HepG2 (cell line): Measurements from ENCODE around the gene FSCN2. TPM values are rescaled to one million over a fixed set of nuclear protein-coding genes. Genes with fewer than 3 reads are reported as not detected.

Experiments
- CEBPG ChIP-seq: IDR thresholded peaks from 2 replicates; pipeline ENCODE4 v1.6.1; 2016
- HIVEP1 ChIP-seq: sonication (generic); formaldehyde crosslinking; IDR thresholded peaks from 2 replicates; pipeline ENCODE4 v1.4.0; 2020; ENCODE audit warnings: mild to moderate bottlenecking, missing genetic modification reagents
- HNRNPUL1 ChIP-seq: fragments of 200-400 bp; formaldehyde crosslinking; IDR thresholded peaks from 2 replicates; pipeline ENCODE4 v1.6.1; 2017; ENCODE audit warnings: low read depth, mild to moderate bottlenecking, low read length, moderate library complexity
- MEIS2 ChIP-seq: sonication (generic); formaldehyde crosslinking; IDR thresholded peaks from 2 replicates; pipeline ENCODE4 v1.9.0; 2021; ENCODE audit warnings: mild to moderate bottlenecking, missing genetic modification reagents
- MYNN ChIP-seq: sonication (generic); formaldehyde crosslinking; IDR thresholded peaks from 2 replicates; pipeline ENCODE4 v1.4.0; 2020; ENCODE audit warnings: mild to moderate bottlenecking, low read depth, missing genetic modification reagents
- RFX3 ChIP-seq: IDR thresholded peaks from 2 replicates; pipeline ENCODE4 v1.6.1; 2016; ENCODE audit warnings: missing biosample characterization, missing genetic modification reagents
- RFXANK ChIP-seq: IDR thresholded peaks from 2 replicates; pipeline ENCODE4 v1.6.1; 2016
- SALL1 ChIP-seq: sonication (generic); formaldehyde crosslinking; IDR thresholded peaks from 2 replicates; pipeline ENCODE4 v1.8.0; 2022; ENCODE audit warnings: mild to moderate bottlenecking, missing genetic modification reagents
- TCF7L2 ChIP-seq: IDR thresholded peaks from 2 replicates; pipeline ENCODE4 v1.6.1; 2011; ENCODE audit warnings: mild to moderate bottlenecking, low read depth, low read length, moderate library complexity
- TSC22D2 ChIP-seq: sonication (generic); formaldehyde crosslinking; IDR thresholded peaks from 2 replicates; pipeline ENCODE4 v1.5.1; 2020; ENCODE audit warnings: missing genetic modification reagents, mild to moderate bottlenecking, borderline replicate concordance
- ZC3H4 ChIP-seq: sonication (generic); formaldehyde crosslinking; IDR thresholded peaks from 2 replicates; pipeline ENCODE4 v1.4.0; 2020; ENCODE audit warnings: missing genetic modification reagents, borderline replicate concordance
- ZKSCAN1 ChIP-seq: fragments of 150-350 bp; IDR thresholded peaks from 2 replicates; pipeline ENCODE4 v1.6.1; 2014; ENCODE audit warnings: low read length
- ZNF230 ChIP-seq: sonication (generic); formaldehyde crosslinking; IDR thresholded peaks from 2 replicates; pipeline ENCODE4 v1.4.0; 2020; ENCODE audit warnings: mild to moderate bottlenecking, missing genetic modification reagents
- ZNF44 ChIP-seq: sonication (generic); formaldehyde crosslinking; IDR thresholded peaks from 2 replicates; pipeline ENCODE4 v1.5.1; 2020; ENCODE audit warnings: mild to moderate bottlenecking, missing genetic modification reagents
- ZNF589 ChIP-seq: sonication (generic); formaldehyde crosslinking; conservative IDR thresholded peaks from 2 replicates; pipeline ENCODE4 v1.8.0; 2022; ENCODE audit warnings: mild to moderate bottlenecking, moderate library complexity, missing genetic modification reagents
- ZNF629 ChIP-seq: sonication (generic); formaldehyde crosslinking; conservative IDR thresholded peaks from 2 replicates; pipeline ENCODE4 v1.5.0; 2020; ENCODE audit warnings: missing genetic modification reagents
- ZNF720 ChIP-seq: sonication (generic); formaldehyde crosslinking; IDR thresholded peaks from 2 replicates; pipeline ENCODE4 v1.4.0; 2020; ENCODE audit warnings: missing genetic modification reagents
- ZNF749 ChIP-seq: sonication (generic); formaldehyde crosslinking; IDR thresholded peaks from 2 replicates; pipeline ENCODE4 v1.8.0; 2022; ENCODE audit warnings: mild to moderate bottlenecking, missing genetic modification reagents, moderate library complexity, borderline replicate concordance
- ZNF773 ChIP-seq: sonication (generic); formaldehyde crosslinking; IDR thresholded peaks from 2 replicates; pipeline ENCODE4 v1.4.0; 2020; ENCODE audit warnings: missing genetic modification reagents, borderline replicate concordance
- polyA plus RNA-seq, 8 experiments: library from polyadenylated mRNA; depleted of rRNA in 3 of 8; stranded (reverse) in 7 of 8; unstranded in 1 of 8; fragments of >200 nt; fragmentation: Illumina TruSeq in 4 of 8; extraction: Trizol in 4 of 8; gene quantifications; 2 replicates each; pipeline versions ENCODE4 v1.2.1 to v1.2.3, GENCODE V29; 2011 to 2016; ENCODE audit warnings: low read depth in 4 of 8, missing spikeins in 1 of 8, mixed read lengths in 1 of 8; ENCODE audit not compliant: insufficient read depth in 1 of 8
- total RNA-seq, 5 experiments: library from RNA; depleted of rRNA; stranded (reverse); fragments of >200 nt; fragmentation: Illumina TruSeq; extraction: Trizol; gene quantifications; 2 replicates each; pipeline ENCODE4 v1.2.3, GENCODE V29; 2016; ENCODE audit warnings: low read depth in 1 of 5
- TF ChIP-seq, protein P1 (sequence below): sonication (generic); formaldehyde crosslinking; IDR thresholded peaks from 2 replicates; pipeline ENCODE4 v1.5.0; 2020; ENCODE audit warnings: missing genetic modification reagents
- TF ChIP-seq, protein P2 (sequence below): sonication (generic); formaldehyde crosslinking; IDR thresholded peaks from 2 replicates; pipeline ENCODE4 v1.8.0; 2022; ENCODE audit warnings: missing genetic modification reagents, mild to moderate bottlenecking, borderline replicate concordance
- TF ChIP-seq, protein P3 (sequence below): sonication (generic); formaldehyde crosslinking; IDR thresholded peaks from 2 replicates; pipeline ENCODE4 v1.4.0; 2020; ENCODE audit warnings: missing genetic modification reagents
- TF ChIP-seq, protein P4 (sequence below): sonication (generic); formaldehyde crosslinking; conservative IDR thresholded peaks from 2 replicates; pipeline ENCODE4 v1.4.0; 2020; ENCODE audit warnings: missing genetic modification reagents

FSCN2 gene
- total and polyA plus RNA-seq, 2 of the 13 experiments (the other 11 are each of a cell fraction or from before 2014, with no cell fraction given): 0.09 TPM; not detected in 1

DNA sequence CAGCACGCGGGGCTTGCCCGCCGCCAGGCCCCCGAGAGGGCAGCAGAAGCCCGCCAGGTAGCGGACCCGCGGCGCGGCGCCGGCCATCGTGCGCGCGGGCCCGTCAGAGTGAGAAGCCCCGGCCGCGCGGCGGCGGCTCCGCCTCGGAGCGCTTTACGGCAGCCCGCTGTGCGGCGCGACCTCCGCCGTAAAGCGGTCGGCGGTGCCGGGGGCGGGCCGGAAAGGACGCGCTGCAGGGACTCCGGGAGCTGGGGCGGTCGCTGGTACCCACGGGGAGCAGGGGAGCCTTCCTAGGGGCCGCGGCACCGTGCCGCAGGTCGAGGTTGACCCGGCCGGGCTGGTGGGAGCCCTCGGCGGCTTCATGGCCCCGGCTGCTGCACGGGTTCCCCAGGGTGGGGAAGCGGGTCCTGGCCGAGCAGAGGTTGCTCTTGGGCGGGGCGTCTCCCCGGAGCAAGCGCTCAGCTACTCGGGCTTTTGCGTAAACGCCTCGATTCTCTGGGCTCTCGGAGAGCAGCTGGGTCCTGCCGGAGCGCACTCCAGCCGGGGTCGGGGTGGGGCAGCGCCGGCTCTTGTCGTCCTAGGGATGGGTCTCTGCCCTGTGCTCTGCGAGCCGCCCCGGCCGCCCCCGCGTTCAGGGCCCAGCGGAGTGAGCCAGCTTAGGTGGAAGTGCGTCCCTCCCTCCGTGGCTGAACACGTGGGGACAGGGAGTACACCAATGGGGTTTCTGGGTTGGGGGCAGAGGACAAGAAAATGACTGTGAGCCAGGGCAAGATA, 24.3 kb downstream of the FSCN2 start, which contains the start of gene FAAP100 (continued):
- TF ChIP-seq, protein P1, sequence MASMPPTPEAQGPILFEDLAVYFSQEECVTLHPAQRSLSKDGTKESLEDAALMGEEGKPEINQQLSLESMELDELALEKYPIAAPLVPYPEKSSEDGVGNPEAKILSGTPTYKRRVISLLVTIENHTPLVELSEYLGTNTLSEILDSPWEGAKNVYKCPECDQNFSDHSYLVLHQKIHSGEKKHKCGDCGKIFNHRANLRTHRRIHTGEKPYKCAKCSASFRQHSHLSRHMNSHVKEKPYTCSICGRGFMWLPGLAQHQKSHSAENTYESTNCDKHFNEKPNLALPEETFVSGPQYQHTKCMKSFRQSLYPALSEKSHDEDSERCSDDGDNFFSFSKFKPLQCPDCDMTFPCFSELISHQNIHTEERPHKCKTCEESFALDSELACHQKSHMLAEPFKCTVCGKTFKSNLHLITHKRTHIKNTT: no peak
- TF ChIP-seq, protein P2, sequence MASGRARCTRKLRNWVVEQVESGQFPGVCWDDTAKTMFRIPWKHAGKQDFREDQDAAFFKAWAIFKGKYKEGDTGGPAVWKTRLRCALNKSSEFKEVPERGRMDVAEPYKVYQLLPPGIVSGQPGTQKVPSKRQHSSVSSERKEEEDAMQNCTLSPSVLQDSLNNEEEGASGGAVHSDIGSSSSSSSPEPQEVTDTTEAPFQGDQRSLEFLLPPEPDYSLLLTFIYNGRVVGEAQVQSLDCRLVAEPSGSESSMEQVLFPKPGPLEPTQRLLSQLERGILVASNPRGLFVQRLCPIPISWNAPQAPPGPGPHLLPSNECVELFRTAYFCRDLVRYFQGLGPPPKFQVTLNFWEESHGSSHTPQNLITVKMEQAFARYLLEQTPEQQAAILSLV: peak; percentile 81
- TF ChIP-seq RFXANK (CRISPR knock-in tag) (no peak), HIVEP1 (CRISPR knock-in tag) (no peak), ZNF44 (CRISPR knock-in tag) (no peak; the same call in 1 of the 2 replicates), ZNF720 (CRISPR knock-in tag) (no peak), ZC3H4 (CRISPR knock-in tag) (no peak; the same call in 1 of the 2 replicates), ZNF773 (CRISPR knock-in tag) (peak; percentile 74; the same call in 1 of the 2 replicates), ZNF749 (peak; percentile 87), RFX3 (CRISPR knock-in tag) (no peak), MYNN (CRISPR knock-in tag) (no peak), ZNF230 (CRISPR knock-in tag) (no peak), CEBPG (CRISPR knock-in tag) (no peak; the same call in 1 of the 2 replicates), SALL1 (CRISPR knock-in tag) (peak; percentile 7; the same call in 1 of the 2 replicates), ZNF589 (CRISPR knock-in tag) (no peak), TSC22D2 (CRISPR knock-in tag) (peak; percentile 70; the same call in 1 of the 2 replicates), TCF7L2 (no peak), ZNF629 (CRISPR knock-in tag) (no peak), ZKSCAN1 (no peak), MEIS2 (0 out of 2 replicates have a peak, but pooled peaks have one; percentile 41), HNRNPUL1 (no peak)
- TF ChIP-seq, protein P3, sequence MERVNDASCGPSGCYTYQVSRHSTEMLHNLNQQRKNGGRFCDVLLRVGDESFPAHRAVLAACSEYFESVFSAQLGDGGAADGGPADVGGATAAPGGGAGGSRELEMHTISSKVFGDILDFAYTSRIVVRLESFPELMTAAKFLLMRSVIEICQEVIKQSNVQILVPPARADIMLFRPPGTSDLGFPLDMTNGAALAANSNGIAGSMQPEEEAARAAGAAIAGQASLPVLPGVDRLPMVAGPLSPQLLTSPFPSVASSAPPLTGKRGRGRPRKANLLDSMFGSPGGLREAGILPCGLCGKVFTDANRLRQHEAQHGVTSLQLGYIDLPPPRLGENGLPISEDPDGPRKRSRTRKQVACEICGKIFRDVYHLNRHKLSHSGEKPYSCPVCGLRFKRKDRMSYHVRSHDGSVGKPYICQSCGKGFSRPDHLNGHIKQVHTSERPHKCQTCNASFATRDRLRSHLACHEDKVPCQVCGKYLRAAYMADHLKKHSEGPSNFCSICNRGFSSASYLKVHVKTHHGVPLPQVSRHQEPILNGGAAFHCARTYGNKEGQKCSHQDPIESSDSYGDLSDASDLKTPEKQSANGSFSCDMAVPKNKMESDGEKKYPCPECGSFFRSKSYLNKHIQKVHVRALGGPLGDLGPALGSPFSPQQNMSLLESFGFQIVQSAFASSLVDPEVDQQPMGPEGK (CRISPR knock-in tag): peak; percentile 75
- TF ChIP-seq, protein P4, sequence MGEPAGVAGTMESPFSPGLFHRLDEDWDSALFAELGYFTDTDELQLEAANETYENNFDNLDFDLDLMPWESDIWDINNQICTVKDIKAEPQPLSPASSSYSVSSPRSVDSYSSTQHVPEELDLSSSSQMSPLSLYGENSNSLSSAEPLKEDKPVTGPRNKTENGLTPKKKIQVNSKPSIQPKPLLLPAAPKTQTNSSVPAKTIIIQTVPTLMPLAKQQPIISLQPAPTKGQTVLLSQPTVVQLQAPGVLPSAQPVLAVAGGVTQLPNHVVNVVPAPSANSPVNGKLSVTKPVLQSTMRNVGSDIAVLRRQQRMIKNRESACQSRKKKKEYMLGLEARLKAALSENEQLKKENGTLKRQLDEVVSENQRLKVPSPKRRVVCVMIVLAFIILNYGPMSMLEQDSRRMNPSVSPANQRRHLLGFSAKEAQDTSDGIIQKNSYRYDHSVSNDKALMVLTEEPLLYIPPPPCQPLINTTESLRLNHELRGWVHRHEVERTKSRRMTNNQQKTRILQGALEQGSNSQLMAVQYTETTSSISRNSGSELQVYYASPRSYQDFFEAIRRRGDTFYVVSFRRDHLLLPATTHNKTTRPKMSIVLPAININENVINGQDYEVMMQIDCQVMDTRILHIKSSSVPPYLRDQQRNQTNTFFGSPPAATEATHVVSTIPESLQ: no peak
